ENCODE measurements around the gene PAPOLG.
"Not testable (repeated sequence)": the region's sequence is repeated elsewhere in the genome, so short reads cannot be mapped to it uniquely, and the experiment has no call there.

Gene PAPOLG

DNA sequence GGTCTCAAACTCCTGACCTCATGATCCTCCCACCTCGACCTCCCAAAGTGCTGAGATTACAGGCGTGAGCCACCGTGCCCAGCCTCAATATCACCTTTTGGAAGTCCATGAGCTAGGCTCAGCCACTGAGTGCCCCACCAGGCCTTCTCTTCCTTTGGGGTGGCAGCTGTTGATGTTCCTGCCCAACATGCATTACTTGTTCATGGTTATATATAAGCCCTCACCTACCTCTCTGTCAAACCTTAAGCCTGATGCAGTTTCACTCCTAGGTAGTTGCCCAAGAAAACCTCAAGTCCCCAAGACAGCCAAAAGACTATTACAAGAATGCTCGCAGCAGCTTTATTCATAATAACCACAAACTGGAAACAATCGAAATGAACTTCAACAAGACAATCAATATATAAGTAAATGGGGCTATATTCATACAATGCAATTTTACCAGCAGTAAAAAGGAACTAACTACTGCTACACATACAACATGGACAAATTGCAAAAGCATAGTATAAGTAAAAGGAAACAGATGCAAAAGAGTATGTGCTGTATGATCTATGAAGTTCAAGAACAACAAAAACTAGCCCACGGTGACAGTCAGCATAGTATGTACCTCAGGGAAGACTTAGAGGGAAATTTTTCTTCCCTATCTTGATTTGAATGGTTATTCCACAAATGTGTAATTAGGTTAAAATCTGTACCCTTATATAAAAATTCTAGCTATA is 65.7 kb downstream of the PAPOLG start:
- DNase-seq (ENCODE audit: low read depth in 2 of 2, low spot score in 1 of 2): no peak

DNA sequence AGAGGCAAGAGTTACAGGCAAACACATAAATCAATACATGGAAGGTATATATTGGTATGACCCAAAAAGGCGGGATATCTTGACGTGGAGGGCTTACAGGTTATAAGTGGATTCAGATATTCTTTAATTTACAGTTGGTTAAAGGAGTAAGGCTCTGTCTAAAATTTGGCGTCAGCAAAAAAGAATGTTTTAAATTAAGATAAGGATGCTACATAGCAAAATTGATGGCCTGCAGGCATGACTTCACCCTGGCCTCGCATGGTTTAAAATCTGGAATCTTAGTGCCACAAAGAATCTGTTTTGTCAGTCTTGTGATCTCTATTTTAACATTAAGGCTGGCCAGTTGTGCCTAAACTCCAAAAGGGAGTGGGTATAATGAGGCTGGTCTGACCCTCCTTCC is 66.9 kb downstream of the PAPOLG start:
- DNase-seq (ENCODE audit: low read depth in 2 of 2, low spot score in 1 of 2): no peak

DNA sequence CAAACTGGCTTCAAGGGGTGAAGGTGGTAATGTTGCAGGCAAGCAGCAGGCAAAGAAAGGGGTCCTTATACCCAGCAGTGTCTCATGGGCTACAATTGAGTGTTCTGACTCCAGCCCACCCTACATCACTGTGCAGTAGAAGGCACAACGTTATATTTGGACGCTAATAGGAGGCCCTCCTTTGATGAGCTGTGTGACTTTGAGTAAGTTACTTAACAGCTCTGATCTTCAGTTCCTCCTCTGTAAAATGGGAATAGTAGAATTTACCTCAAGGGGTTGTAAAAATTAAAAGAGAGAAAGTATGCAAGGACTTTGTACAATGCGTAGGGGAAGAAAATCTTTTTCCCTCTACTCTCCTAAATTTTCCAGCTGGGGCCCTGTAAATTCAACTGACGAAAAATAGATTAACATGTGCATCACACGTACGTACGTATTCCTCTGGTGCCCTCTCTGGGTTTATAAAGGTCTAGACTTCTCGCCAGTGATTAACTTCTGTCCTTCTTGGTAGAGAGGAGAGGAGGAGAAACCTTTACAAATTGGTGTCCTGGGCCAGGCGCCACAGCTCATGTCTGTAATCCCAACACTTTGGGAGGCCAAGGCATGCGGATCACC is 67.7 kb downstream of the PAPOLG start:
- DNase-seq (ENCODE audit: low read depth in 2 of 2, low spot score in 1 of 2): no peak

DNA sequence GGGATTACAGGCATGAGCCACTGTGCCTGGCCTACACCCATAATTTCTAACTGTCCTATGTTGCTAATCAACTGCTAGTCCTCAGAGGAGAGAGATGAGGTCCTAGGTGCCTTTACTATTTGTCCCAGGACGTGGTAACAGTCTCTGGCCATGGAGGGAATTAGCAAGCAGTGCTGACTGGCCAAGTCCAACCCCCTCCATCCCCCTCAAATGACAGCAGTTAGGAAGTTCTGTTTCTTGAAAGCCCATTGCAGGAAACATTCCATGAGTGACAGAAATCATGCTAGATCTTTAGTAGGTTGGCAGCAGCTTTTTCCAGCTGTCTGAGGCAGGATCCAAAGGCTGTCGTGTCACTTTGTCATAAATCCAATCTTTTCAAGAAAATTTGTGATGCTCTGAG is 69.6 kb downstream of the PAPOLG start:
- DNase-seq (ENCODE audit: low read depth in 2 of 2, low spot score in 1 of 2): no peak

DNA sequence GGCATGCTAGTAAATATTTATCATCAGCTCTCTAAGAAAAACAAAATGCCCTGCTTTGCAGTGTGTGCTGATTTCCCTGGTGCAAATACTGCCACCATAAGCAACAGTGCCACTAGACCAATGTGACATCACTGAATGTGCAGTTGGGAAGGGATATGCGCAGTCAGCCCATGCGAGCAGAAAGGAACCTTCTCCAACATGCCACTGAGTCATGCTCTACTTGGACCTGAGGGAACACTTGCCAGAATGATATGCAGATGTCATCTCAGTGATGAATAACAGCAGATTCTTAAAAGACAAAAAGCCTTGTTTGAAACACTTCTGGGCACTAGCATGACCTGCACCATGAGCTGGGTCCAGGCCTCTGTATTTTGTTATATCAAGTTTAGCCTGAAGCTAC is 70.0 kb downstream of the PAPOLG start:
- DNase-seq (ENCODE audit: low read depth in 2 of 2, low spot score in 1 of 2): no peak

DNA sequence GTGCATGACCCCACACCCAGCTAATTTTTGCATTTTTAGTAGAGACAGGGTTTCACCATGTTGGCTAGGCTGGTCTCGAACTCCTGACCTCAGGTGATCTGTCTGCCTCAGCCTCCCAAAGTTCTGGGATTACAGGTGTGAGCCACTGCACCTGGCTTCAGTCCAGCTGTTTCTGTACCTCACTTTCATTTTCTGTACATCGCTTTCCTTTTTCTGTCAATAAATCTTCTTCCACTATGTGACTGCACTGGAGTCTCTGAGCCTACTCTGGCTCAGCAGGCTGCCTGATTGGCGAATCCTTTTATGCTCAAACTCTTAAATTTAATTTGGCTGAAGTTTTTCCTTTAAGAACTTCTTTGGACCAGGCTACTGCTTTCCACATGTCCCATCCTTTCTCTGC is 70.8 kb downstream of the PAPOLG start:
- DNase-seq (ENCODE audit: low read depth in 2 of 2, low spot score in 1 of 2): not testable (repeated sequence)

DNA sequence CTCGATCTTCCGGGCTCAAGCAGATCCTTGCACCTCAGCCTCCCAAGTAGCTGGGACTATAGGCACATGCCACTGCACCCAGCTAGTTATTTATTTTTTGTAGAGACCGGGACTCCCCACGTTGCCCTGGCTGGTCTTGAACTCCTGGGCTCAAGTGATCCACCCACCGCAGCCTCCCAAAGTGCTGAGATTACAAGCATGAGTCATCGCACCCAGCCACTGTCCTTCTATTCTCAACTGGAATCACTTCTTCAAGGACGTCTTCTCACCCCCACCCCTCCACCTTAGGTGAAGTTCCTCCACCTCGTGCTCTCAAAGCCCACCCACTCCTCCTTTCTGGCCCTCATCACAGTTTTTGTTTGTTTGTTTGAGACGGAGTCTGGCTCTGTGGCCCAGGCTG is 71.3 kb downstream of the PAPOLG start:
- DNase-seq (ENCODE audit: low read depth in 2 of 2, low spot score in 1 of 2): no peak

DNA sequence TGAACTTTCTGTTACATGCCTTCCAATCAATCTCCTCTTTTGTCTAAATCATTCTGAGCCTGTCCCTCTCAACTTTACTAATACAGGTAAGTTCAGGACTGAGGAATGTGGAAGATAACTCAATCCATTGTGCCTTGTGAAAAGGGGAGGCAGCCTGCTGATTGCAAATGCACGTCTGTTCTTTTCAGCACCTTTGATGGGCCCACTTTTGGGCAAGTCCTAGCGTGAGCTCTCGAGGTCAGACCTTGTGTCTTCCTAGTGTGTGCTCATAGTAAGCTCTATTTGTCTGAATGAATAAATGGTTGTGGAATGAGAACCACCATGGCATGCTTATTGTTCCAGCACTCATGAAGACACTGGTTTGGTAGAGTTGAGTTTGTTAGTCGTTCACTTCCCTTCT is 74.9 kb downstream of the PAPOLG start:
- no peak for DNase-seq (ENCODE audit: low read depth in 2 of 2, low spot score in 1 of 2)

DNA sequence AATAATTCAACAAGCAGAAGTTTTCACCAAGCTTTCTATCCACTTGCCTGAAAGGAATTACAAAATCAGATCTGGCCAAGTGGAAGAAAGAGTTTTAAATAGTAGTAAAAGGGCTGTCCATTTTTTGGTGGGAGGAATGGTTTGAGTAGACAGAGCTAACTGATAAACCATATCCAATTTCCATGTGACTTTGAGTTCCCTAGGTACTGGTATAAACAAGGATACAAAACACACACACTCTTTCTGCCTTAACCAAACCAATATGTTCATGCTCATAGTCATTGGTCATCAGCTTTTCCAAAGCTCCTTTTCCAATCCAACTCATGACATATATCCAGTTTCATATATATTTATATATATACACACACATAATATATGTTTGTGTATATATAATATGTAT is 75.9 kb downstream of the PAPOLG start:
- no peak for DNase-seq (ENCODE audit: low read depth in 2 of 2, low spot score in 1 of 2)

DNA sequence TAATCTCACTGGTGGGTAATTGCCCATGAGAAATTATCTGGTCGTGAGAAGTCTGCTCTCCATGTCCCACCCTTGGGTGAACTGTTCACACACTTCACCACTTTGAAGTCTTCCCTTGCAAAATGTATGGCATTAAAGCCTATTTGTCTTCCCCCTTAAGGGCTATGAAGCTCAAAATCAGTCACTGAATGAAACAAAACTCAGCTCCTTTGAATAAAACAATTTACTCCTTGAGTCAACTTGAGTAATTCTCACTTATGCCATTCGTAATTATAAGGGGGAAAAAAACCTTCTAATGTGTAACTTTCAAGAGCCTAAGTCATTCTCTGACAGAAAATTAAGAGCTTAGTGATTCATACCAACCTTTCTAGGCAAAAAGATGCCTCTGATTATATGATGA is 76.6 kb downstream of the PAPOLG start:
- no peak for DNase-seq (ENCODE audit: low read depth in 2 of 2, low spot score in 1 of 2)

DNA sequence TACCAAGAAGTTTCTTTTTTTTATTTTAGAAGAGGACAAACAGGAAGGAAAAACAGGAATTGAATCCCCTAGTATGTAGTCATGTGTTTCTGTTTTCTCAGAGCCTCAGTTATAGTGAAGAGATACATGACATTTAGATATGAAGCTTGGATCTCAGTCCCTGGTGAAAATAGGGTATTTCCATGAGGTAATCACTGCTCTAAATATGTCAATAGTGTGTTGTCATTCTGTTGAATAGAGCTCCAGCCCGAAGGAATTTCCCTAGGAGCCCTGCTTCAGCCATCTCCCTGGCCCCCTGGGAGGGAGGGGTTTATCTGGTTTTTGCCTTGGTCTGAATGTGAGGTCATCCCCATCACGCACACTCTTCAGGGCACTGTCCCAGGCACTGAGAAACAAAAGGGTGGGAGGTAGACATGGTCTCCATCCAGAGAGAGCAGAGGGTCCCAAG is 78.2 kb downstream of the PAPOLG start:
- DNase-seq (ENCODE audit: low read depth in 2 of 2, low spot score in 1 of 2): no peak

DNA sequence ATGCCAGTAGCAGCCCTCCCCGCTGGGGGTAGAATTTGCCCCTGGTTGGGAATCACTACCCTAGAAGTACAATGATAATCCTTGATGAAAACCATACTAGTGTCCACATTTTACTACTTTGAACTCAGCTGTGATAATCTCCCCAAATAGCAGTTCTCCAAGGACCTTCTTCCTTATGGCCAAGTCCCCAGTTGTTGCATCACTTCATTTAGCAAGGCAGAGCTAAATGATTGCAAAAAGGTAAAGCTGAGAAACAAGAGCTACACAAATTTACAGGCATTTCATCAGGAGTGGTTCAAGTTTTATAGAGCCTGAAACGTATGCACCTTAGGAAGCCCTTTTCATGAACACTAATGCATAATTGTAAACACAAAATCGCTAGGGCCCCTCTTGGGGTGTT is 80.4 kb downstream of the PAPOLG start:
- no peak for DNase-seq (ENCODE audit: low read depth in 2 of 2, low spot score in 1 of 2)

DNA sequence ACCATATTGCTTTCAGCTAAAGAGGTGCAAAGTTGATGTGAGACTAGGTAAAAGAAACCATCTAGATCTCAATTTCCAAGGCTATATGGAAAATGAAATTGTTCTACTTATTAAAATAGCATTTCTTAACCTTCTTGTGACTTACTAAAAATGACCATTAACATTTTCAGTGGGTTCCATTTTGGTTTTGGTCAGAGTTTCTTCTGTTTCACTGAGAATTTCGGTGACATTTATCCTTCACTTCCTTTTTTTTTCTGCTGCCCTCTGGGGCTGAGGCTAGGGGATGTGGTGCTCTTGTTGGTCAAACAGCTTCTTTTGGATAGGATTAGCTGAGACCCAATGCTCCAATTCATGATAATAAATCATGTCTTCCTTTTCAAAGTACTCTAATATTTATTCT is 81.1 kb downstream of the PAPOLG start:
- no peak for DNase-seq (ENCODE audit: low read depth in 2 of 2, low spot score in 1 of 2)

DNA sequence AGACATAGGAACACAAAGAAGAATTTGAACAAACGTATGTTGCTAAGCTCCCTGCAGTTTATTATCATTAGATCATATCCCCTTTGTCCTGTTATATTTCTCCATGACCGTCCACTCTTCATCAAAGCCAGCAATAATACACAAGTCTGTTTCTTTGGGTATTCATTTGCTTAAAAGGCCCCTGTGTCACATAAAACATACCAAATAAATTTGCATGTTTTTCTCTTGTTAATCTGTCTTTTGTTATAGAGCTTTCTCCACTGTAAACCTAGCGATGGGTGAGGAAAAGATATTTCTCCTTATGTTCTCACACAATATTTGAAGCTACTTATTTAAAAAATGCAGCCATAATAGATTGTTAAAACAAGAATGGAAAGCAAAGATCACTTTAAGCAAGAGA is 82.4 kb downstream of the PAPOLG start:
- DNase-seq (ENCODE audit: low read depth in 2 of 2, low spot score in 1 of 2): no peak

DNA sequence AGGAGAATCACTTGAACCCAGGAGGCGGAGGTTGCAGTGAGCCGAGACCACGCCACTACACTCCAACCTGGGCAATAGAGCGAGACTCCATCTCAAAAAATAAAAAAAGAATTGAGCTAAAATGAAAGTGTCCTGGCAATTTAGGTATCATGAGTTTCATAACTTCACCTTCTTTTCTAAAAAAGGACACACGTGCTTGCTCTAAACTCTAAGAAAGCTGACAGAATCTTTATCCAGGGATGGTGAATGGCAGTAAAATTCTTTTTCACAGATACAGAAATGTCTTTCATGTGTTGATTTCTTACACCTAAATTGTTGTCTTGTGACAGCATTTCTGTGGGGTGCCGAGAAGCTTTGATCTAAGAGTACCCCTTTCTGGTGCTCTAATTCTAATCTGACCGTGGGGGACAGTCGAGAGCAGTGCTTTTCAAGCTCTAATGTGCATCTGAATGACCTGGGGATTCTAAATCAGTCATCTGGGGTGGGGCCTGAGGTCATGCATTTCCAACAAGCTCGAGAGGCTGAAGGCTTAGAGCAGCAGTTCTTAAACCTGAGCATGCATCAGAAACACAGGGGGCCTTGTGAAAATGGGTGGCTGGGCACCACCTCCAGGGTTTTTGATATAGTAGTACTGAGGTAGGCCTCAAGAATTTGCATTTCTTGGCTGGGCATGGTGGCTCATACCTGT is 83.2 kb downstream of the PAPOLG start:
- no peak for DNase-seq (ENCODE audit: low read depth in 2 of 2, low spot score in 1 of 2)

DNA sequence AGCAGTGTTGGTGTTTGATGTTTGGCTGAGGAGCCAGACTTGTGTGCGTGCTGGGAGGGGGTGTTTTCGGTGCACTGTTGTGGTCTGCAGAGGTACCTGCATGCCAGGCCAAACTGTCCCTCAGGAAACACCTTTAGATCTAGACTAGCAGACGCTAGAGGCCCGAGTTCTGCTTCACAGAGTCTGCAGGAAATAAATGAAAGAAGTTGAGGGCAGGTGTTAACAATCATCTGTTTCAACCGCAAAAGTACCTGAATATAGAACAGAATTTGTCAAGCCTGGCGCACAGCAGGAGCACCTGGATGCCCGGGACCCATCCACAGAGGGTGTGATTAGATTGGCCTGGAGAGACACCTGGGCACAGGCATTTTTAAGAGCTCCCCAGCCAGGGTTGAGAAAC is 84.8 kb downstream of the PAPOLG start:
- DNase-seq (ENCODE audit: low read depth in 2 of 2, low spot score in 1 of 2): no peak

DNA sequence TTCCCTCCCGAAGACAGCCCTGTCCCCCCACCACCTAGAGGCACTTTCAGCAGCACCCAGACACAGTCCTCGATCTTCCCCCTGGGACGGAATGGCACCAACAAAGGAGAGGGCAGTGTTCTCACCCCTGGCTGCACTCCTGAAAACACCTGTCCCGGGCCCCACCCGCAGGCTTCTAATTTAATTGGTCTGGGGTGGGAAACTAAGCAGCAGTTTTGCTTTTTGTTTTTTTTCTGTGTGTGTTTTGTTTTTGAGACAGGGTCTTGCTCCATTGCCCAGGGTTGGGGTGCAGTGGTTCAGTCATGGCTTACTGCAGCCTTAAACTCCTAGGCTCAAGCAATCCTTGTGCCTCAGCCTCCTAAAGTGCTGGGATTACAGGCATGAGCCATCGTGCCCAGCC is 86.9 kb downstream of the PAPOLG start:
- no peak for DNase-seq (ENCODE audit: low read depth in 2 of 2, low spot score in 1 of 2)

DNA sequence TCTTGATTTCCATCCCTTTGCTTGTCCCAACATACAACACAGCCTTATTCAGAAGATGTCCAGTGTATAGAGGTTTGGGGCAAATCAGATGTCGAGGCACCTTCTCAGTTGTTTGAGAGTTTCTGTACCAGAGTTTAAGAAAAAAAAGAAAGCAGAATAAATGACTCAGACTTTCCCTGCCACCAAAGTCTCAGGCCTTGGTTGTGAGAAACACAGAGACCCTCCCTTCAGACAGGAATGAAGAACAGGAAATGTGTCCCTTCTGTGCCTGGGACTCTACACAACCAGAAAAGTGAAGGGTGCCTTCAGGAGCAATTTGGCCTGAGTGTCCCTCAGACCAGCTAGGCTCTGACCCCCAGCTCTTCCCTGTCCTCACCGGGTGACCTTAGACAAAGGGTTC is 88.0 kb downstream of the PAPOLG start:
- DNase-seq (ENCODE audit: low read depth in 2 of 2, low spot score in 1 of 2): no peak

DNA sequence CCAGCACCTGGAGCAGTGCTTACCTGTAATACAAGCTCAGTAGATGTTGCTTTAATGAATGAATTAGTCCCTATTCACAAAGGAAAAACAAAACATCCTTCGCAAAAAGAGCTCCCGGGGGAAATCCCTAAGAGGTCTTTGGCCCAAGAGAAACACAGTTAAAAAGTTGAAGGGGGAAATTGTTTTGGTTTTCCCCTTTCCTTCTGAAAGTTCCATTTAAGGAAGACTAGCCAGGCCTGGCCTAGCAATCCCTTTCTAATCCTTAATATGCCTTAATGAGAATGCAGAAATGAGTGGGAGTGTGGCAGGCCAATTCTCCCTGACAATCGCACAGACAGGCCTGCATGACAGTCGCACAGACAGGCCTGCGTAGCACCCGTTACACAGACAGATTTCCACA is 91.8 kb downstream of the PAPOLG start:
- DNase-seq (ENCODE audit: low read depth in 2 of 2, low spot score in 1 of 2): no peak
